OCI-LY7 (cell line): ENCODE measurements around the gene DRD4. TPM values are rescaled to one million over a fixed set of nuclear protein-coding genes. Genes with fewer than 3 reads are reported as not detected.
"Not testable (repeated sequence)": the region's sequence is repeated elsewhere in the genome, so short reads cannot be mapped to it uniquely, and the experiment has no call there.

Experiments
- BruUV-seq: library from RNA; stranded (reverse); fragments of 400-500 nt; replicated peaks from 2 replicates; lab custom pipeline; 2021; lab: Mats Ljungman, UMichigan
- CTCF ChIA-PET: fragments of 300-600 bp; sonication (Branson Sonifier 250); formaldehyde crosslinking; loops from one replicate; lab custom pipeline; 2022; ENCODE audit warnings: antibody characterized with exemption; ENCODE audit not compliant: unreplicated experiment; lab: Charles Lee
- POLR2A ChIA-PET: fragments of 300-600 bp; sonication (Branson Sonifier 250); formaldehyde crosslinking; loops from one replicate; lab custom pipeline; 2022; ENCODE audit warnings: antibody characterized with exemption; lab: Charles Lee
- DNase-seq: peaks from one replicate; pipeline ENCODE4 v3.0.0-alpha.2; 2015; ENCODE audit warnings: low spot score
- H2AFZ ChIP-seq: fragments of 200-600 bp; sonication (generic), shearing (Covaris generic); 2 replicates; pipeline ENCODE4 v1.6.1; 2014; ENCODE audit warnings: mild to moderate bottlenecking, antibody characterized with exemption, low read length, moderate library complexity
- H3K27ac ChIP-seq: fragments of 200-600 bp; sonication (generic); 2 replicates; pipeline ENCODE4 v1.5.1; 2014; ENCODE audit warnings: mixed run types, low read depth, mild to moderate bottlenecking, moderate library complexity, low read length, inconsistent platforms; ENCODE audit not compliant: poor library complexity, severe bottlenecking
- H3K36me3 ChIP-seq: fragments of 200-600 bp; sonication (generic); 2 replicates; pipeline ENCODE4 v1.6.1; 2014; ENCODE audit warnings: mild to moderate bottlenecking, antibody characterized with exemption, low read length, moderate library complexity, mixed read lengths; ENCODE audit not compliant: insufficient read depth
- H3K4me1 ChIP-seq: fragments of 200-600 bp; sonication (generic); 2 replicates; pipeline ENCODE4 v1.5.1; 2014; ENCODE audit warnings: mild to moderate bottlenecking, low read length; ENCODE audit not compliant: insufficient read depth, poor library complexity, severe bottlenecking
- H3K4me2 ChIP-seq: fragments of 200-600 bp; sonication (generic); 2 replicates; pipeline ENCODE4 v1.6.1; 2014; ENCODE audit warnings: mild to moderate bottlenecking, low read length
- H3K4me3 ChIP-seq: fragments of 200-600 bp; sonication (generic); 2 replicates; pipeline ENCODE4 v1.5.1; 2014; ENCODE audit warnings: mild to moderate bottlenecking, low read depth, low read length; ENCODE audit not compliant: poor library complexity, severe bottlenecking
- H3K79me2 ChIP-seq: fragments of 200-600 bp; sonication (generic); 2 replicates; pipeline ENCODE4 v1.6.1; 2016; ENCODE audit warnings: low read depth, mild to moderate bottlenecking, low read length, moderate library complexity, mixed read lengths; ENCODE audit not compliant: insufficient read depth
- H3K9me2 ChIP-seq: fragments of 200-600 bp; sonication (generic); 2 replicates; pipeline ENCODE4 v1.6.1; 2016; ENCODE audit warnings: mild to moderate bottlenecking, low read length, mixed read lengths; ENCODE audit not compliant: insufficient read depth
- H3K9me3 ChIP-seq: fragments of 200-600 bp; sonication (generic); 2 replicates; pipeline ENCODE4 v1.6.1; 2014; ENCODE audit warnings: mild to moderate bottlenecking, mixed run types, low read length, mixed read lengths
- H4K20me1 ChIP-seq: fragments of 200-600 bp; sonication (generic); 2 replicates; pipeline ENCODE4 v1.6.1; 2014; ENCODE audit warnings: mild to moderate bottlenecking, antibody characterized with exemption, low read length, moderate library complexity, mixed read lengths; ENCODE audit not compliant: insufficient read depth
- EZH2phosphoT487 ChIP-seq: fragments of 200-600 bp; sonication (generic); IDR thresholded peaks from 2 replicates; pipeline ENCODE4 v1.6.1; 2018; ENCODE audit warnings: low read depth, borderline replicate concordance, mild to moderate bottlenecking, mixed run types, antibody characterized with exemption, low read length, moderate library complexity, mixed read lengths
- intact Hi-C: fragments of 100-400 bp; cut with micrococcal nuclease; formaldehyde crosslinking; loops from one replicate; pipeline ENCODE4 v1.10.0; 2022; ENCODE audit not compliant: unreplicated experiment
- total RNA-seq, 2 experiments: library from RNA; depleted of rRNA in 1 of 2; stranded (reverse); fragments of >200 nt in 1 of 2; shearing (Covaris generic) in 1 of 2; gene quantifications; 2 replicates each; pipeline ENCODE4 v1.2.3, GENCODE V29; 2014 to 2022
- TF ChIP-seq, protein P1 (sequence below): fragments of 200-600 bp; sonication (generic); conservative IDR thresholded peaks from 2 replicates; pipeline ENCODE4 v1.5.1; 2014; ENCODE audit warnings: mild to moderate bottlenecking, antibody characterized with exemption, low read length, moderate library complexity, mixed read lengths

The DRD4 gene
- total RNA-seq, 2 experiments from 2014 or later: 0.16 to 3.1 TPM

DNA sequence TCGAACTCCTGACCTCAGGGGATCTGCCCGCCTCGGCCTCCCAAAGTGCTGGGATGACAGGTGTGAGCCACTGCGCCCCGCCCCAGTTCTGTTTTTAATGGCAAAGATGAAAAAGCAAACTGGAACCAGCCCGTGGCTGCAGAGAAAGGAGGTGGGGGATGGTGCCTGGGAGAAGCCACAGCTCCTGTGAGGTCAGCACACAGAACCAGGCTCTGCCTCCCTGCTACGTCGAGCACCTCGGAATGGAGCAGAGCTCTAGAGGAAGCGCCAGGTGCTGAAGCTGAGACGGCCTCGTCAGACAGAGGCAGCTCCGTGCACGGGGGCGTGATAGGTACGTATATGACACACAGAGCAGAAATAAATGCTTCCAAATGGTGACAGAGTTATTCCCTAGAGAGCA, 8.5 kb downstream of the DRD4 start:
- Histone ChIP-seq H4K20me1 (no peaks in the 10 kb centered on the region), H3K27ac (no peak overlapping the region), H3K79me2 (no peaks in the 10 kb centered on the region), H3K4me1 (peaks cover 6% of the 10 kb centered on the region), H3K4me2 (no peak overlapping the region), H2AFZ (no peak overlapping the region), H3K36me3 (peaks cover 55% of the 10 kb centered on the region), H3K9me2 (no peaks in the 10 kb centered on the region), H3K9me3 (no peaks in the 10 kb centered on the region), H3K4me3 (no peak overlapping the region)
- TF ChIP-seq, protein P1, sequence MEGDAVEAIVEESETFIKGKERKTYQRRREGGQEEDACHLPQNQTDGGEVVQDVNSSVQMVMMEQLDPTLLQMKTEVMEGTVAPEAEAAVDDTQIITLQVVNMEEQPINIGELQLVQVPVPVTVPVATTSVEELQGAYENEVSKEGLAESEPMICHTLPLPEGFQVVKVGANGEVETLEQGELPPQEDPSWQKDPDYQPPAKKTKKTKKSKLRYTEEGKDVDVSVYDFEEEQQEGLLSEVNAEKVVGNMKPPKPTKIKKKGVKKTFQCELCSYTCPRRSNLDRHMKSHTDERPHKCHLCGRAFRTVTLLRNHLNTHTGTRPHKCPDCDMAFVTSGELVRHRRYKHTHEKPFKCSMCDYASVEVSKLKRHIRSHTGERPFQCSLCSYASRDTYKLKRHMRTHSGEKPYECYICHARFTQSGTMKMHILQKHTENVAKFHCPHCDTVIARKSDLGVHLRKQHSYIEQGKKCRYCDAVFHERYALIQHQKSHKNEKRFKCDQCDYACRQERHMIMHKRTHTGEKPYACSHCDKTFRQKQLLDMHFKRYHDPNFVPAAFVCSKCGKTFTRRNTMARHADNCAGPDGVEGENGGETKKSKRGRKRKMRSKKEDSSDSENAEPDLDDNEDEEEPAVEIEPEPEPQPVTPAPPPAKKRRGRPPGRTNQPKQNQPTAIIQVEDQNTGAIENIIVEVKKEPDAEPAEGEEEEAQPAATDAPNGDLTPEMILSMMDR: no peak
- TF ChIP-seq EZH2phosphoT487: no peak
- ChIA-PET CTCF (no interaction called here), POLR2A (no interaction called here)
- intact Hi-C loops: no loop called here
- DNase-seq: no peak
- no TSS peak for BruUV-seq

DNA sequence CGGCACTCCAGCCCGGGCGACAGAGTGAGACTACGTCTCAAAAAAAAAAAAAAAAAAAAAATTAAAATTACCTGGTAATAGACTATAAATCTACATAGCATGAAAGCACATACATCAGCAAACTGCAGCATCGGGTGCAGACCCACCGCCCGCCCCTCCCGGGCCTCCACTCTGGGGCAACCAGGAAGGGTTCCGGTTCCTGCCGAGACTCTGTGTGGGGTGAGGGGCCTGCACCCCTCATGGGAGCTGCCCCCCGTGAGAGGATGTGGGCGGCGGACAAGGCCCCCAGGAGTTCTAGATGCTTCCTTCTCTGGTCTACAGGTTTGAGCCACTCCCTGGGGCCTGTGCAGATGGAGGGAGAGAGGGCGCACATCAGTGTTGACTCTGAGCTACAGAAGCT, 9.1 kb downstream of the DRD4 start:
- no peaks in the 10 kb centered on the region for H3K9me2 ChIP-seq
- no peaks in the 10 kb centered on the region for H3K79me2 ChIP-seq
- H3K4me3 ChIP-seq: no peak overlapping the region
- CTCF ChIA-PET: no interaction called here
- POLR2A ChIA-PET: no interaction called here
- TF ChIP-seq EZH2phosphoT487: no peak
- TF ChIP-seq, protein P1: no peak
- intact Hi-C loops: no loop called here
- H3K4me1 ChIP-seq: no peaks in the 10 kb centered on the region
- BruUV-seq: no TSS peak
- peaks cover 59% of the 10 kb centered on the region for H3K36me3 ChIP-seq
- no peak overlapping the region for H2AFZ ChIP-seq
- H3K27ac ChIP-seq: no peak overlapping the region
- H3K4me2 ChIP-seq: no peak overlapping the region
- no peaks in the 10 kb centered on the region for H3K9me3 ChIP-seq
- DNase-seq: no peak
- H4K20me1 ChIP-seq: no peaks in the 10 kb centered on the region

DNA sequence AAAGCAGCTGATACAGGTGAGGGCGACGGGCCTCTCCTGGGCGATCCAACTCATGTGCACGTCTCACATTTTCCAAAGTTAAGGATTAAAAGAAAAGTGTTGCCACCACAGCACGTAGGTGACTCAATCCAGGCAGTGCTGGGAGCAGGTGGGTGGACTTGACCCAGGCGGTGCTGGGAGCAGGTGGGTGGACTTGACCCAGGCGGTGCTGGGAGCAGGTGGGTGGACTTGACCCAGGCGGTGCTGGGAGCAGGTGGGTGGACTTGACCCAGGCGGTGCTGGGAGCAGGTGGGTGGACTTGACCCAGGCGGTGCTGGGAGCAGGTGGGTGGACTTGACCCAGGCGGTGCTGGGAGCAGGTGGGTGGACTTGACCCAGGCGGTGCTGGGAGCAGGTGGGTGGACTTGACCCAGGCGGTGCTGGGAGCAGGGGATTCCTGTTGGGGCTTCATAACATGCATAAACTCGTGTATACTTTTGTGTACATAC, 10.6 kb downstream of the DRD4 start:
- POLR2A ChIA-PET, H4K20me1 ChIP-seq, H3K4me3 ChIP-seq, H3K4me1 ChIP-seq, intact Hi-C loops, DNase-seq, H3K9me2 ChIP-seq, H2AFZ ChIP-seq, H3K27ac ChIP-seq, H3K9me3 ChIP-seq, BruUV-seq, CTCF ChIA-PET, H3K4me2 ChIP-seq, H3K79me2 ChIP-seq: not testable (repeated sequence)
- H3K36me3 ChIP-seq: peaks cover 65% of the 10 kb centered on the region
